SH-SY5Y (cell line): ENCODE measurements around the gene PTPRG.

ENCODE experiments used
- GATA2 ChIP-seq: IDR thresholded peaks from 2 replicates; pipeline ENCODE4 v1.6.1; 2011; ENCODE audit warnings: mild to moderate bottlenecking, low read depth, low read length
- GATA3 ChIP-seq: IDR thresholded peaks from 2 replicates; pipeline ENCODE4 v1.6.1; 2011; ENCODE audit warnings: low read depth, mild to moderate bottlenecking, low read length, moderate library complexity

- no peak for TF ChIP-seq GATA3
- no peak for TF ChIP-seq GATA2
Measured at GRCh38 chr3:61701011-61701410, 139.6 kb downstream of the PTPRG start.
